ENCODE results near the gene USP7. TPM values are rescaled to one million over a fixed set of nuclear protein-coding genes. Genes with fewer than 3 reads are reported as not detected.
A peak's percentile ranks its signal among the peaks of the same experiment; 100 is the strongest.
"Not testable (repeated sequence)": the region's sequence is repeated elsewhere in the genome, so short reads cannot be mapped to it uniquely, and the experiment has no call there.

USP7 gene
- total and polyA plus RNA-seq, 2 experiments from 2014 or later = 13.3 to 30.6 TPM

DNA sequence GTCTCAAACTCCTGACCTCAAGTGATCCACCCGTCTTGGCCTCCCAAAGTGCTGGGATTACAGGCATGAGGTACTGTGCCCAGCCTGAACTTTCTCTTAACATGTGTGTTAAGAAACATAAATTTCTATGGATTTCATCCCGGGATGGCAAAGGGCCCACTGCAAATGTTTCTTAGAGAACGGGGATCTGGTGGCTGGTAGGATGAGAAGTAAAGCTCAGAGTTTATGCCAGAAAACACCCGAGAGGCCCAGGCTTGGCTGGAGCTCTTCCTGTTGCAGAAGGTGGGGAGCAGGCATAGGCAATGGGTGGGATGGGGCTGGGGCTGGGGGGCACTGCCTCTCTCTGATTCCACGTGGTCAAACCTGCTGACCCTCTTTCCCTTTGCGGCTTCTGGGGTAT is 89.3 kb downstream of the USP7 start:
- peak; percentile 58 for DNase-seq

DNA sequence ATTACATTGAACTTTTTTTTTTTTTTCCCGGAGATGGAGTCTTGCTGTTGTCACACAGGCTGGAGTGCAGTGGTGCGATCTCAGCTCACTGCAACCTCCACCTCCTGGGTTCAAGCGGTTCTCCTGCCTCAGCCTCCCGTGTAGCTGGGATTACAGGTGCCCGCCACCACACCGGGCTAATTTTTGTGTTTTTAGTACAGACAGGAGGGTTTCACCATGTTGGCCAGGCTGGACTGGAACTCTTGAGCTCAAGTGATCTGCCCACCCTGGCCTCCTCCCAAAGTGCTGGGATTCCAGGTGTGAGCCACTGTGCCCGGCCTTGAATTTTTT is 89.9 kb downstream of the USP7 start:
- H3K79me2 ChIP-seq (ENCODE audit: insufficient read depth); H3K9me3 ChIP-seq (ENCODE audit: low read depth); H3K27ac ChIP-seq; H3K27me3 ChIP-seq (replicated peaks; ENCODE audit: insufficient read depth); H4K20me1 ChIP-seq (ENCODE audit: insufficient read depth); H3K9ac ChIP-seq; H3K4me2 ChIP-seq (ENCODE audit: unreplicated experiment); H3K9me2 ChIP-seq (ENCODE audit: insufficient read depth); H2AFZ ChIP-seq; H3K36me3 ChIP-seq (ENCODE audit: low read depth); in situ Hi-C loops (cut with MboI); DNase-seq; H3K4me3 ChIP-seq: not testable (repeated sequence)
- Histone ChIP-seq H3K4me1 (ENCODE audit: insufficient read depth) (peaks cover 21% of the 10 kb centered on the region), H3F3A (ENCODE audit: insufficient read depth) (peaks cover 19% of the 10 kb centered on the region)
- WGBS, 2 experiments (ENCODE audit: low coverage in 1 of 2, low lambda C conversion rate in 2 of 2, missing lambda C conversion rate in 2 of 2) = 77 to 80% methylated on average over 7 of the region's 7 CpGs

More for the DNA sequence above, 89.3 kb downstream of the USP7 start:
- no peak overlapping the region for H3K9ac ChIP-seq
- no peaks in the 10 kb centered on the region for H3K9me3 ChIP-seq (ENCODE audit: low read depth)
- H2AFZ ChIP-seq = 0 out of 2 replicates have a peak overlapping the region, but pooled peaks have one; percentile 35
- no peaks in the 10 kb centered on the region for H3K36me3 ChIP-seq (ENCODE audit: low read depth)
- TF ChIP-seq EZH2phosphoT487 (IDR thresholded peaks at IDR 0.05; ENCODE audit: insufficient read depth, low read depth) (no peak), EZH2 (IDR thresholded peaks at IDR 0.05; ENCODE audit: insufficient read depth, poor library complexity, severe bottlenecking) (no peak)
- peaks cover 27% of the 10 kb centered on the region for H3K4me1 ChIP-seq (ENCODE audit: insufficient read depth)
- H3K27me3 ChIP-seq (replicated peaks; ENCODE audit: insufficient read depth) = no peaks in the 10 kb centered on the region
- peaks cover 23% of the 10 kb centered on the region for H3F3A ChIP-seq (ENCODE audit: insufficient read depth)
- no peak overlapping the region for H3K4me3 ChIP-seq
- no peak overlapping the region for H3K4me2 ChIP-seq (ENCODE audit: unreplicated experiment)
- H3K79me2 ChIP-seq (ENCODE audit: insufficient read depth) = no peaks in the 10 kb centered on the region
- no peaks in the 10 kb centered on the region for H3K9me2 ChIP-seq (ENCODE audit: insufficient read depth)
- WGBS, 2 experiments (ENCODE audit: low coverage in 1 of 2, low lambda C conversion rate in 2 of 2, missing lambda C conversion rate in 2 of 2) = 24 to 25% methylated on average over 6 of the region's 6 CpGs
- in situ Hi-C loops (cut with MboI) = no loop called here
- H4K20me1 ChIP-seq (ENCODE audit: insufficient read depth) = no peaks in the 10 kb centered on the region
- no peak overlapping the region for H3K27ac ChIP-seq

DNA sequence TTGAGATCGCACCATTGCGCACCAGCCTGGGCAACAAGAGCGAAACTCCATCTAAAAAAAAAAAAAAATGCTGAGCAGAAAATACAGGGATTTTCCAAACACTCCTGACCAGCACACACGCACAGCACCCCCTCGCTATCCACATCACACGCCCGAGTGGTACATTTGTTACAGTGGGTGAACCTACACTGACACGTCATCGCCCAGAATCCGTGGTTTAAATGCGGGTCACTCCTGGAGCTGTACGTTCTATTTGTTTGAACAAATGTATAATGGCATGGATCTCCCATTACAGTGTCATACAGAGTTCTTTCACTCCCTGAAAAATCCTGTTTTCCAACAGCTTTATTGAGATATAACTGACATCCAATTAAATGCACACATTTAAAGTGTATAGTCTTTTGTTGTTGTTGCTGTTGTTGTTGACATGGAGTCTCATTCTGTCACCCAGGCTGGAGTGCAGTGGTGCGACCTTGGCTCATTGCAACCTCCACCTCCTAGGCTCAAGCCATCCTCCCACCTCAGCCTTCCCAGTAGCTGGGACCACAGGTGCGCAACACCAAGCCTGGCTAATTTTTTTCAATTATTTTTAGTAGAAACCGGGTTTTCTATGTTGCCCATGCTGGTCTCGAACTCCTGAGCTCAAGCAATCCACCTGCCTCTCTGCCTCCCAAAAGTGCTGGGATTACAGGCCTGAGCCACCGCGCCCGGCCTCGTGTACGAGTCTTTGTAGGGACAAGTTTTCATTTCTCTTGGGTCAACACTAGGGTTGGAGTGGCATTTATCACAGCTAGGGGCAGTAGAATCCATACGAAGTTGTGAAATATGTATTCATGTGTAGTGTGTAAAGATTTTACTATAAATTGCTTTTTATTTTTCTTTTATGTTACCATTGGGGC is 90.5 kb downstream of the USP7 start:
- H3K4me2 ChIP-seq (ENCODE audit: unreplicated experiment) = no peak overlapping the region
- no peaks in the 10 kb centered on the region for H3K27me3 ChIP-seq (replicated peaks; ENCODE audit: insufficient read depth)
- peaks cover 15% of the 10 kb centered on the region for H3K4me1 ChIP-seq (ENCODE audit: insufficient read depth)
- H3K9me3 ChIP-seq (ENCODE audit: low read depth) = no peaks in the 10 kb centered on the region
- H2AFZ ChIP-seq = no peak overlapping the region
- H3K36me3 ChIP-seq (ENCODE audit: low read depth) = no peaks in the 10 kb centered on the region
- H3K27ac ChIP-seq = no peak overlapping the region
- 91 to 93% methylated on average over 22 of the region's 22 CpGs for WGBS, 2 experiments (ENCODE audit: low coverage in 1 of 2, low lambda C conversion rate in 2 of 2, missing lambda C conversion rate in 2 of 2)
- no peaks in the 10 kb centered on the region for H3K79me2 ChIP-seq (ENCODE audit: insufficient read depth)
- peaks cover 16% of the 10 kb centered on the region for H3F3A ChIP-seq (ENCODE audit: insufficient read depth)
- H3K9me2 ChIP-seq (ENCODE audit: insufficient read depth) = no peaks in the 10 kb centered on the region
- no peak overlapping the region for H3K9ac ChIP-seq
- DNase-seq = no peak
- no peak overlapping the region for H3K4me3 ChIP-seq
- TF ChIP-seq EZH2 (IDR thresholded peaks at IDR 0.05; ENCODE audit: insufficient read depth, poor library complexity, severe bottlenecking) (no peak), EZH2phosphoT487 (IDR thresholded peaks at IDR 0.05; ENCODE audit: insufficient read depth, low read depth) (no peak)
- in situ Hi-C loops (cut with MboI) = no loop called here
- no peaks in the 10 kb centered on the region for H4K20me1 ChIP-seq (ENCODE audit: insufficient read depth)

DNA sequence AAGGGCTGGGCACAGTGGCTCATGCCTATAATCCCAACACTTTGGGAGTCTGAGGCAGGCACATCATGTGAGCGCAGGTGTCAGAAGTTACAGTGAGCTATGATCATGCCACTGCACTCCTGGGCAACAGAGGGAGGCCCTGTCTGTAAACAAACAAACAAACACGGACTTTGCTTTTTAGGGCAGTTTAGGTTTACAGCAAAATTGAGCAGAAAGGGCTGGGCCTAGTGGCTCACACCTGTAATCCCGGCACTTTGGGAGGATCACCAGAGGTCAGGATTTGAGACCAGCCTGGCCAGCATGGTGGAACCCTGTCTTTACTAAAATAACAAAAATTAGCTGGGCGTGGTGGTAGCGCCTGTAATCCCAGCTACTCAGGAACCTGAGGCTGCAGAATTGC is 91.6 kb downstream of the USP7 start:
- Histone ChIP-seq H3K9ac (no peak overlapping the region), H3K79me2 (ENCODE audit: insufficient read depth) (peaks cover 11% of the 10 kb centered on the region), H3K9me3 (ENCODE audit: low read depth) (no peaks in the 10 kb centered on the region), H3K9me2 (ENCODE audit: insufficient read depth) (no peaks in the 10 kb centered on the region), H3K27me3 (replicated peaks; ENCODE audit: insufficient read depth) (no peaks in the 10 kb centered on the region), H3F3A (ENCODE audit: insufficient read depth) (peaks cover 25% of the 10 kb centered on the region), H4K20me1 (ENCODE audit: insufficient read depth) (no peaks in the 10 kb centered on the region), H3K4me3 (no peak overlapping the region), H3K4me2 (ENCODE audit: unreplicated experiment) (no peak overlapping the region), H3K36me3 (ENCODE audit: low read depth) (no peaks in the 10 kb centered on the region), H2AFZ (no peak overlapping the region), H3K4me1 (ENCODE audit: insufficient read depth) (peaks cover 7% of the 10 kb centered on the region), H3K27ac (no peak overlapping the region)
- no peak for DNase-seq
- TF ChIP-seq EZH2phosphoT487 (IDR thresholded peaks at IDR 0.05; ENCODE audit: insufficient read depth, low read depth) = no peak
- no peak for TF ChIP-seq EZH2 (IDR thresholded peaks at IDR 0.05; ENCODE audit: insufficient read depth, poor library complexity, severe bottlenecking)
- in situ Hi-C loops (cut with MboI) = no loop called here
- 97 to 99% methylated on average over 5 of the region's 5 CpGs for WGBS, 2 experiments (ENCODE audit: low coverage in 1 of 2, low lambda C conversion rate in 2 of 2, missing lambda C conversion rate in 2 of 2)

DNA sequence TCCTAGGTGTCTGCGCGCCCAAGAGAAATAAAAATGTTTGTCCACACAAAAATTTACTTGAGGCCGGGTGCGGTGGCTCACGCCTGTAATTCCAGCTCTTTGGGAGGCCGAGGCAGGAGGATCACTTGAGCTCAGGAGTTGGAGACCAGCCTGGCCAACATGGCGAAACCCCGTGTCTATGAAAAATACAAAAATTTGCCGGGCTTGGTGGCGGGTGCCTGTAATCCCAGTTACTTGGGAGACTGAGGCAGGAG is 93.8 kb downstream of the USP7 start:
- H4K20me1 ChIP-seq (ENCODE audit: insufficient read depth); in situ Hi-C loops (cut with MboI); H3K4me3 ChIP-seq; H3K36me3 ChIP-seq (ENCODE audit: low read depth); H3K9me2 ChIP-seq (ENCODE audit: insufficient read depth); DNase-seq; H3K27me3 ChIP-seq (replicated peaks; ENCODE audit: insufficient read depth); H3K9me3 ChIP-seq (ENCODE audit: low read depth); H3K9ac ChIP-seq; H3K4me2 ChIP-seq (ENCODE audit: unreplicated experiment); H3K27ac ChIP-seq; H2AFZ ChIP-seq: not testable (repeated sequence)
- H3F3A ChIP-seq (ENCODE audit: insufficient read depth) = peaks cover 25% of the 10 kb centered on the region
- WGBS, 2 experiments (ENCODE audit: low coverage in 1 of 2, low lambda C conversion rate in 2 of 2, missing lambda C conversion rate in 2 of 2) = 92 to 93% methylated on average over 9 to 10 of the region's 10 CpGs
- peaks cover 15% of the 10 kb centered on the region for H3K4me1 ChIP-seq (ENCODE audit: insufficient read depth)
- H3K79me2 ChIP-seq (ENCODE audit: insufficient read depth) = peaks cover 33% of the 10 kb centered on the region

Measured in GM23248 (cell line).